H9 (cell line): ENCODE results near the gene DNM2. TPM values are rescaled to one million over a fixed set of nuclear protein-coding genes. Genes with fewer than 3 reads are reported as not detected.

Source experiments
- DNase-seq: peaks from one replicate; pipeline ENCODE4 v3.0.0-alpha.2; 2017
- H2AFZ ChIP-seq: one replicate; pipeline ENCODE4 v1.6.1; 2013; ENCODE audit warnings: mild to moderate bottlenecking, low read length, control low read depth, moderate library complexity
- H2AK5ac ChIP-seq: 2 replicates; pipeline ENCODE4 v1.6.1; 2013; ENCODE audit warnings: low read length, control low read depth, mixed read lengths; ENCODE audit not compliant: insufficient read length
- H2BK120ac ChIP-seq: one replicate; pipeline ENCODE4 v1.6.1; 2013; ENCODE audit warnings: low read depth, mild to moderate bottlenecking, low read length, control low read depth, inconsistent platforms; ENCODE audit not compliant: poor library complexity, severe bottlenecking
- H2BK12ac ChIP-seq: 2 replicates; pipeline ENCODE4 v1.6.1; 2013; ENCODE audit warnings: low read length, control low read depth, mixed read lengths, low read depth; ENCODE audit not compliant: insufficient read length
- H2BK15ac ChIP-seq: 2 replicates; pipeline ENCODE4 v1.6.1; 2013; ENCODE audit warnings: low read depth, low read length, control low read depth
- H2BK20ac ChIP-seq: one replicate; pipeline ENCODE4 v1.6.1; 2013; ENCODE audit warnings: low read depth, mild to moderate bottlenecking, low read length, control low read depth, inconsistent platforms; ENCODE audit not compliant: poor library complexity, severe bottlenecking
- H2BK5ac ChIP-seq: 2 replicates; pipeline ENCODE4 v1.6.1; 2013; ENCODE audit warnings: low read length, control low read depth, mixed read lengths; ENCODE audit not compliant: insufficient read length
- H3K14ac ChIP-seq: 2 replicates; pipeline ENCODE4 v1.6.1; 2013; ENCODE audit warnings: low read length, control low read depth; ENCODE audit not compliant: insufficient read depth
- H3K18ac ChIP-seq: 2 replicates; pipeline ENCODE4 v1.6.1; 2013; ENCODE audit warnings: low read depth, mild to moderate bottlenecking, mixed read lengths, low read length, control low read depth; ENCODE audit not compliant: insufficient read length
- H3K23ac ChIP-seq: 2 replicates; pipeline ENCODE4 v1.6.1; 2013; ENCODE audit warnings: low read length, control low read depth, mixed read lengths, low read depth; ENCODE audit not compliant: insufficient read length
- H3K23me2 ChIP-seq: 2 replicates; pipeline ENCODE4 v1.6.1; 2013; ENCODE audit warnings: low read depth, mild to moderate bottlenecking, mixed read lengths, low read length, control low read depth; ENCODE audit not compliant: insufficient read length, poor library complexity, severe bottlenecking
- H3K27ac ChIP-seq: 2 replicates; pipeline ENCODE4 v1.5.1; 2013; ENCODE audit warnings: low read length, control low read depth, mixed read lengths, low read depth; ENCODE audit not compliant: insufficient read length
- H3K27me3 ChIP-seq: 2 replicates; pipeline ENCODE4 v1.6.1; 2013; ENCODE audit warnings: low read length, control low read depth, inconsistent platforms; ENCODE audit not compliant: insufficient read depth
- H3K4ac ChIP-seq: 2 replicates; pipeline ENCODE4 v1.6.1; 2013; ENCODE audit warnings: low read depth, mild to moderate bottlenecking, control low read depth, inconsistent platforms, low read length, moderate library complexity
- H3K4me1 ChIP-seq: 2 replicates; pipeline ENCODE4 v1.6.1; 2013; ENCODE audit warnings: low read length, control low read depth, inconsistent platforms; ENCODE audit not compliant: insufficient read depth
- H3K4me2 ChIP-seq: 2 replicates; pipeline ENCODE4 v1.6.1; 2013; ENCODE audit warnings: low read length, control low read depth, mixed read lengths; ENCODE audit not compliant: insufficient read length, insufficient read depth
- H3K56ac ChIP-seq: 2 replicates; pipeline ENCODE4 v1.6.1; 2013; ENCODE audit warnings: low read depth, mild to moderate bottlenecking, mixed read lengths, low read length, control low read depth; ENCODE audit not compliant: insufficient read length
- H3K79me1 ChIP-seq: 2 replicates; pipeline ENCODE4 v1.6.1; 2013; ENCODE audit warnings: low read depth, mild to moderate bottlenecking, moderate library complexity, low read length, control low read depth, inconsistent platforms; ENCODE audit not compliant: insufficient read depth, poor library complexity, severe bottlenecking
- H3K79me2 ChIP-seq: 2 replicates; pipeline ENCODE4 v1.6.1; 2013; ENCODE audit warnings: low read length, control low read depth, inconsistent platforms; ENCODE audit not compliant: insufficient read depth
- H3K9ac ChIP-seq: 2 replicates; pipeline ENCODE4 v1.6.1; 2013; ENCODE audit warnings: low read length, control low read depth, mixed read lengths; ENCODE audit not compliant: insufficient read length; ENCODE audit errors: extremely low read depth
- H3K9me3 ChIP-seq: one replicate; pipeline ENCODE4 v1.6.1; 2013; ENCODE audit warnings: low read depth, low read length, inconsistent platforms; ENCODE audit not compliant: control insufficient read depth
- H3T11ph ChIP-seq: one replicate; pipeline ENCODE4 v1.6.1; 2013; ENCODE audit warnings: mild to moderate bottlenecking, low read length, control low read depth, inconsistent platforms
- H4K20me1 ChIP-seq: one replicate; pipeline ENCODE4 v1.6.1; 2013; ENCODE audit not compliant: control insufficient read depth, insufficient read length, insufficient read depth
- H4K5ac ChIP-seq: 2 replicates; pipeline ENCODE4 v1.6.1; 2013; ENCODE audit warnings: low read depth, mild to moderate bottlenecking, mixed read lengths, low read length, control low read depth; ENCODE audit not compliant: insufficient read length
- H4K8ac ChIP-seq: replicated peaks from 2 replicates; pipeline ENCODE4 v1.6.1; 2013; ENCODE audit warnings: low read length, control low read depth, mixed read lengths, low read depth; ENCODE audit not compliant: insufficient read length
- H4K91ac ChIP-seq: 2 replicates; pipeline ENCODE4 v1.6.1; 2013; ENCODE audit warnings: low read depth, mild to moderate bottlenecking, moderate library complexity, mixed read lengths, low read length, control low read depth; ENCODE audit not compliant: insufficient read length
- H3K27ac Mint-ChIP-seq, 3 experiments: 2 replicates in 2 of 3; 3 replicates in 1 of 3; pipeline ENCODE4 v1.8.0; 2020 to 2021; ENCODE audit warnings: mixed read lengths in 3 of 3, mild to moderate bottlenecking in 1 of 3, moderate library complexity in 1 of 3
- H3K27me3 Mint-ChIP-seq: 2 replicates; pipeline ENCODE4 v1.8.0; 2021; ENCODE audit warnings: low read depth, mild to moderate bottlenecking, moderate library complexity, mixed read lengths
- H3K36me3 Mint-ChIP-seq, 3 experiments: 2 replicates in 2 of 3; 3 replicates in 1 of 3; pipeline ENCODE4 v1.8.0; 2020 to 2021; ENCODE audit warnings: low read depth in 3 of 3, mixed read lengths in 3 of 3; ENCODE audit not compliant: insufficient read depth in 1 of 3
- H3K4me1 Mint-ChIP-seq, 2 experiments: 2 replicates each; pipeline ENCODE4 v1.8.0; 2020; ENCODE audit warnings: mixed read lengths in 2 of 2
- H3K4me3 Mint-ChIP-seq, 2 experiments: 2 replicates in 1 of 2; 3 replicates in 1 of 2; pipeline ENCODE4 v1.8.0; 2020 to 2021; ENCODE audit warnings: mild to moderate bottlenecking in 2 of 2, mixed read lengths in 2 of 2, moderate library complexity in 1 of 2
- H3K9me3 Mint-ChIP-seq, 2 experiments: 2 replicates in 1 of 2; 3 replicates in 1 of 2; pipeline ENCODE4 v1.8.0; 2020; ENCODE audit warnings: mild to moderate bottlenecking in 2 of 2, mixed read lengths in 2 of 2, moderate library complexity in 1 of 2
- CTCF ChIP-seq: fragments of 200-600 bp; sonication (generic); conservative IDR thresholded peaks from 3 replicates; pipeline ENCODE4 v1.8.0; 2021; ENCODE audit warnings: antibody characterized with exemption, mild to moderate bottlenecking
- WGBS: extraction: QIAGEN DNeasy Blood & Tissue Kit; methylation state at CpG from one replicate; pipeline ENCODE4 v1.1.7; 2013; ENCODE audit warnings: missing lambda C conversion rate, low lambda C conversion rate, mixed read lengths; ENCODE audit not compliant: insufficient read length; ENCODE audit errors: extremely low coverage; 5-methylcytosine and 5-hydroxymethylcytosine counted together
- total RNA-seq: library from RNA; stranded (reverse); gene quantifications from 2 replicates; pipeline ENCODE4 v1.2.1, GENCODE V29; 2021

The DNM2 gene
- total RNA-seq, 1 experiment from 2014 or later, result 152 TPM

DNA sequence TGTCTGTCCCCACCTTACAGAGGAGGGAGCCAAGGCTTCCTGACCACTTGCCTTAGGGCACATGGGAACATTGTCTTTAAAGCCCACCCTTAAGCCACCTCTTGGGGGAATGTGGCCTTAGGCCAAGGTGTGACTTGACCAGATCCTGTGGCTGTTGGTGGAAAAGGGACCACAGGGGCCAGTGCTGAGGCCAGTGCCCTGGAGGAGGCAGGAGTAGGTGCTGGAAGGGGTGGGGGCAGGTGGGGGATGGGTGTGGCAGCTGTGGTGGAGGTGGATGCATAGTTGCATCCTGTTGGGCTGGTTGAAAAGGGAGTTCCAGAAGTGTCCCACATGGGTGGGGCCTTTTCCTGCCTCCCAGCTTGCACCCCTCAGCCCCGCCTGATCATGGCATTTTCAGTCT, 44.8 kb downstream of the DNM2 start:
- Histone ChIP-seq H3K14ac (no peak overlapping the region), H2BK5ac (no peak overlapping the region), H3K79me1 (no peaks in the 10 kb centered on the region), H3K4ac (no peak overlapping the region), H2AK5ac (no peak overlapping the region), H3K4me2 (no peak overlapping the region), H4K20me1 (no peaks in the 10 kb centered on the region), H4K8ac (no peak overlapping the region), H3K79me2 (no peaks in the 10 kb centered on the region), H3K27me3 (no peaks in the 10 kb centered on the region), H2BK15ac (no peak overlapping the region), H2BK120ac (no peak overlapping the region), H3K27ac (no peak overlapping the region), H2AFZ (no peak overlapping the region), H3K56ac (no peak overlapping the region), H3K23me2 (no peaks in the 10 kb centered on the region), H3K4me1 (no peaks in the 10 kb centered on the region; the same call in 1 of the 2 replicates), H2BK12ac (no peak overlapping the region), H4K5ac (no peak overlapping the region), H4K91ac (no peak overlapping the region), H3K9ac (no peak overlapping the region), H3K23ac (no peak overlapping the region), H3T11ph (no peak overlapping the region), H2BK20ac (no peak overlapping the region), H3K9me3 (no peaks in the 10 kb centered on the region), H3K18ac (no peak overlapping the region)
- peaks cover 12% of the 10 kb centered on the region in 2 experiments for H3K4me1 Mint-ChIP-seq
- no peaks in the 10 kb centered on the region for H3K27me3 Mint-ChIP-seq
- H3K27ac Mint-ChIP-seq, result no peak overlapping the region
- peaks cover 10 to 37% (median 27%) of the 10 kb centered on the region in 3 experiments; a peak in 6 of 7 replicates for H3K36me3 Mint-ChIP-seq
- TF ChIP-seq CTCF, result no peak
- no peaks in the 10 kb centered on the region for H3K9me3 Mint-ChIP-seq
- no CpG with 5 or more reads among the region's 1 CpG for WGBS
- no peak for DNase-seq
- no peak overlapping the region for H3K4me3 Mint-ChIP-seq
